Spleen (tissue), 7 donors: Measurements from ENCODE around the gene MDGA2.

Source experiments
- CTCF ChIP-seq, 11 experiments: fragments of 200-600 bp in 7 of 11; fragments of 450-650 bp in 4 of 11; sonication (generic) in 4 of 11; IDR thresholded peaks in 8 of 11; conservative IDR thresholded peaks in 3 of 11; 1 replicate in 7 of 11; 2 replicates in 4 of 11; pipeline versions ENCODE4 v1.4.0 to v1.8.0; 2016 to 2021; ENCODE audit warnings: antibody characterized with exemption in 11 of 11, inconsistent platforms in 4 of 11, mild to moderate bottlenecking in 1 of 11
- POLR2A ChIP-seq, 3 donors: fragments of 450-650 bp; IDR thresholded peaks; one replicate each; pipeline ENCODE4 v1.5.1; 2017; ENCODE audit warnings: antibody characterized with exemption in 3 of 3, mild to moderate bottlenecking in 1 of 3
- POLR2AphosphoS5 ChIP-seq, 3 donors: sonication (generic); formaldehyde crosslinking; IDR thresholded peaks; one replicate each; pipeline ENCODE4 v1.5.1; 2017; ENCODE audit warnings: antibody characterized with exemption in 3 of 3
- donor health status: DM: no; HTN: no; CAD: no; lungs with moderate emphysema.
- donor health status: DM: no; HTN: no; CAD: no.
- donor health status: DM: no; HTN: no; CAD: no.

- no peak for TF ChIP-seq CTCF (IDR thresholded peaks at IDR 0.05 in 8 of 11, conservative IDR thresholded peaks at IDR 0.05 in 3 of 11)
- TF ChIP-seq POLR2AphosphoS5 (IDR thresholded peaks at IDR 0.05): no peak
- no peak for TF ChIP-seq POLR2A (IDR thresholded peaks at IDR 0.05)
These were observed 675.7 kb downstream of the MDGA2 start for GRCh38 chr14:46999661-47000060.
